NCI-H1105 (cell line): Measurements from ENCODE around the gene CERS6.

Experiments used
- DNase-seq: peaks from one replicate; lab custom pipeline; 2025; lab: John Stamatoyannopoulos, UW

The CERS6 gene

DNA sequence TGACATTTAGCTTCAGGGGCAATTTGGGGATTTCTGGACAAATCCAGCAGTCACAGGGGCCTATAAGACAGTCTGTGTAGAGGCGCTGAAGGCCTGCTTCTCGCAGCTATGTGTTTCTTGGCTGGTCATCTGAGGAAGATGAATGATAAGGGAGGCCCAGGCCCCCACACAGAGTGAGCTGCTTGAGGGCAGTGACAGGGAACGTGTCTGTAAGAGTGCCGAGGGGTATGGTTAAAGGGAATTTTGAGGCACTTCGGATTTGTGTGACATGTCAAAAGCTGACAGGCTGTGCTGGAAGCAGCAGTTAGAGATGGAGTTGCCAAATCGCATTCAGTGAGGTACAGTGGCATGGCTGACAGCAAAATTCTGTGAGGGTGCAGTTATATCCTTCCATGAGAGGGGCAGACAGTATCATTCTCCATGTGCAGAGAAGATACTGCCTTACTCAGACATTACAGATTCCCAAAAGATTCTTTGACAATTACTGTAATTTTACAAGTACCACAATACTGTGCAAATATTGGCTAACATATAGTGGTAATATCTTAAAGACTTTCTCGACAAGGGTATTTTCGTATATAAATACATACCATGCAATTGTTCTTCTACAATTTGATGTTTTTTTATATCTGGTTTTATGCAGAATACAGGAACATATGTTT, 74.0 kb downstream of the CERS6 start:
- DNase-seq: no peak

DNA sequence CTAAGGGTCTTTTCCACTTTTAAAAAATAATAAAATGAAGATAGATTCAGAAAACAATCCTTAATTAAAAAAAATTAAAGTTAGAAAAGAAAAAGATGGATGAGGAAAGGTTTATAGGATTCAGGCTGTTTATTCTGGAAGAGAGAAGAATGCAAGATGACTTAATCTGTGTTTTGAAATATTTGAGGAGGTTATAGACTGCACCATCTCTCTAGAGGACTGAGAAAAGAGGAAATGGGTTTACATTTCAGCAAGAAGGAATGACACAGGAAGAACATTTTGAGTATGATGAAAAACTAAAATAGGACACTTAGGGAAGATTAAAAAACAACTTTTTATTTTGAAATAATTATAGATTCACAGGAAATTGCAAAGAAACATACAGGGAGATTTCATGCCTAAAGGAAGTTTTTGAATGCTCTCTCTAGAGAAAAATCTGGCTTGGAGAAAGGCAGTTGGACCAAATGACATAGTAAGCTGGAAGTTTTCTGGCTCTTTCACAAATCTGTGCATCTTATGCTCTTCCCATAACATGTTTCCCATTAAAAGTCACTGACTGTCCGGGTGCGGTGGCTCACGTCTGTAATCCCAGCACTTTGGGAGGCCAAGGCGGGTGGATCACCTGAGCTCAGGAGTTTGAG, 75.0 kb downstream of the CERS6 start:
- DNase-seq: no peak

DNA sequence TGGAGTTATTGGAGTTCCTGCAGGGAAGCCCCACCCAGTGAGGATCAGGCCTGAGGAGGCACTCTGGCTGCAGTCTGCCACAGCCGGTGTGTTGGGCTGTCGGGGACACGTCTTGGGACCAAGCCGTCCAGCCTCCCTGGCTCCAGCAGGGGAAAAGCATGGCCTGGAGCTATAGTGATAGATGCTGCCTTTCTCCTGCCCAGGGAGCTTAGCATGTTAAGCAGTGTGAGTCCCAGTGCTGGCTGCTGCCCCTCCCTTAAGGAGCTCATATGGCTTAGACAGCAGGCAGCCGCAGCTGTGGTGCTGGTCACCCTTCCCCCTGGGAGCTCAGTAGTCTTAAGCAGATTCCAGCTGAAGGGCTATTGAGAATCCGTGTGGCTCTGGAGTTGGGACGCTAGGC, 78.9 kb downstream of the CERS6 start:
- DNase-seq: no peak

DNA sequence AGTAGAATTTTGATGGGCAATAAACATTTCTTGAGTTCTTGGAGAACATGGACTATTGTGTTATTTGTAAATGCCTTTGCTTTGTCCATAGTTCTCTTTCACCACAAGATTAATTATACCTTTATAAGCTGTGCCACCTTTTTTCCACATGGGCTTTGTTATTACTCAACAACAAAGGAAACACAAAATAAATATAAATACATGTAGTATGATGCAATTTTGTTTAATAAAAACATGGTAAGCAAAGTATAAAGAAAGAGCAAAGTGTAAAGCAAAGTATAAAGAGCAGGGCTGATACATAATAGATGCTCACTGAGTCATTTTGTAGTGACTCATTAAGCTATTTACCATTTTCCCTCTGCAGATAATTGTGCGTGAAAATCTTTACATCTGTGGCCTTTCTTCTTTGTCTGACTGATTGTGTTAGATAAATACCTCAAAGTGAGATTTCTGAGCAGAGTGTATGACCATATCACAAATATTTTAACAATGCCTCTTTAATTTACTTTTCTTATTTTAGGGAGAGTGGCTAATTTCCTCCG, 80.9 kb downstream of the CERS6 start:
- DNase-seq: no peak

DNA sequence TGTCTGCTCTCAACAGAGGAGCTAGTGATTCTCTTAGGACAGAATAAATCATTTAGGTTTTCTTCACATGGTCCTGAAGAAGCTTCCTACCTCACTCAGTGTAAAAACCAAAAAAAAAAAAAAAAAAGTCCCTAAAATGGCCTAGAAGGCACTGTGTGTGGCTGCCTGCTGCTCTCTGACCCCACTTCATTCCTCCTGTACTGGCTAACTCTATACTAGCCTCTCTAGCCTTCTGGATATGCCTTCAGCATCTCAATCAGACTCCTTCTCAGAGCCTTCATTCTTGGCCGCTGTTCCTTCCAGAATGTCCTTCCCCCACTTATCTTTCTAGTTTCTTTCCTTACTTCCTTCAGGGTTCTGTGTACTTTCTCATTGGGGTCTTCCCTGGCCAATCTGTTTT, 82.1 kb downstream of the CERS6 start:
- no peak for DNase-seq

DNA sequence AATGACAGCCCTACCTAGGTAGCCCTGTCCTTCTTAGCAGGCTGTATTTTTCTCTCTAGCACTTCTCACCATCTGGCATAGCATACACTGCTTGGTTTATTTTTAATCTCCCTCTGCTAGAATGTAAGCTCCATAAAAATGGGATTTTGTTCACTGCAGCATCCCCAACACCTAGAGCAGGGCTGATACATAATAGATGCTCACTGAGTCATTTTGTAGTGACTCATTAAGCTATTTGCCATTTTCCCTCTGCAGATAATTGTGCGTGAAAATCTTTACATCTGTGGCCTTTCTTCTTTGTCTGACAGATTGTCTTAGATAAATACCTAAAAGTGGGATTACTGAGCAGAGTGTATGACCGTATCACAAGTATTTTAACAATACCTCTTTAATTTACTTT, 82.5 kb downstream of the CERS6 start:
- no peak for DNase-seq

DNA sequence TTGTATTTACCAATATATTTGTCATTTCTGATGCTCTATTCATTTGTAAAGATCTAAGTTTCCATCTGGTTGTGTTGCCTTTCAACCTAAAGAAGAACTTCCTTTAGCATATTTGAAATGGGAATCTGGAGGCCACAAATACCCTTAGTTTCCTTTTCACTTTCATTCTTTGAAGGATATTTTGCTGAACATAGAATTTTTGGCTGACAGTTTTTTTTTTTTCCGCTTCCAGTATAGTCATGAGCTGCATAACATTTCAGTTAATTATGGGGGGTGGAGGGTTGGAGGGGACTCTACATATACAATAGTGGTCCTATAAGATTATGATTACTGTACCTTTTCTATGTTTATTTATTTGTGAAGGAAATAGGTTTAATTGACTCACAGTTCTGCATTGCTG, 83.9 kb downstream of the CERS6 start:
- DNase-seq: no peak

DNA sequence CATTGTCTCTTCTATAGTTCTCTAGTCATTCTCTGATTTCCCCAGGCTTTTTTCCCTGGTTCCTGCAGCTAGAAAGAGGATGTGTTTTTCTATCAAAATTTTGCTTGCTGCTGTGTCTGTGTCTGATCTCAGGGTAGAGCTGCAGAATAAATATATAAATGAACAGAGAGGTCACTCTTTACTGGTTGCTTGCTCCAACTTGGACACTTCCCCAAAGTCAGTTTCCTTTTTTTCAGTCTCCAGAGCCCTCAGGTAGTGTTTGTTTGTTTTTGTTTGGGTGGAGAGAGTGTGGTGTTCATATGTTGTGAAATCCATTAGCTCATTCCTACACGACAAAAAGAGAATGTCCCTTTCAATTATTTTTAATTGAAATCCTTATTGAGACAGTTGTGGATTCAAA, 85.8 kb downstream of the CERS6 start:
- no peak for DNase-seq

DNA sequence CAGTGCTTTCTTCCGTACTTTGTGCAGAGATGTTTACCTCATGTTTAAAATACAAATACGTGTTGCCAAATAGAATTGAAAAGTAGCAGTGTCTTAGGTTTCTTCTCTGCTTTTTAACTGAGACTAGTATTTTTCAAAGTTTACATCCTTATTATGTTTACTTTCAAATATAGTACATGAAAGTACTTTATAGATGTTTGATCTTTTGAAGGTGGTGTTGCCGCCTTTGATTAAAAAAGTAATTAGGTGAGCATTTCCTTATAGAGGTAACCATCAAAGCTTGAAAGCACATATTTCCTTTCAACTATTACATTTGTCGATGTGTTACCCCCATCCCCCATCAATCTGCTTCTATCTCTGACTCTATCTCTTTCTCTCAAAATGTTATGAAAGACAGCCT, 87.0 kb downstream of the CERS6 start:
- DNase-seq: no peak

DNA sequence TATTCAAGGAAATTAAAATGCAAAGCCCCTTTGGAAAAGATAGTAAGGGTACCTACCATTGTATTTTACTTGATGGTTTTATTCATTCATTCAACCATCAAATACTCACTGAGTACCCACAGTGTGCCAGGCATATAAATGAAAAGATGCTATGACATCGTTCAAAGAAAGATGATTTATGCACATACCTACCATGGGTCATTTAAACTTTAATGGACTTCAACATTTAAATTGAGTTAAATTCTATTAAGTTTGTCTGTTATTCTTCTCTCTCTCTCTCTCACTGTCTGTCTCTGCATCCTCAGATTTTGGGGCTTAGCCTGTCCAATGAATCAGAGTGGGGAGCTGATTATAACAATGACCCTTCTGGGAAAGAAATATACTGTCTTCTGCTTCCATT, 87.9 kb downstream of the CERS6 start:
- DNase-seq: no peak

DNA sequence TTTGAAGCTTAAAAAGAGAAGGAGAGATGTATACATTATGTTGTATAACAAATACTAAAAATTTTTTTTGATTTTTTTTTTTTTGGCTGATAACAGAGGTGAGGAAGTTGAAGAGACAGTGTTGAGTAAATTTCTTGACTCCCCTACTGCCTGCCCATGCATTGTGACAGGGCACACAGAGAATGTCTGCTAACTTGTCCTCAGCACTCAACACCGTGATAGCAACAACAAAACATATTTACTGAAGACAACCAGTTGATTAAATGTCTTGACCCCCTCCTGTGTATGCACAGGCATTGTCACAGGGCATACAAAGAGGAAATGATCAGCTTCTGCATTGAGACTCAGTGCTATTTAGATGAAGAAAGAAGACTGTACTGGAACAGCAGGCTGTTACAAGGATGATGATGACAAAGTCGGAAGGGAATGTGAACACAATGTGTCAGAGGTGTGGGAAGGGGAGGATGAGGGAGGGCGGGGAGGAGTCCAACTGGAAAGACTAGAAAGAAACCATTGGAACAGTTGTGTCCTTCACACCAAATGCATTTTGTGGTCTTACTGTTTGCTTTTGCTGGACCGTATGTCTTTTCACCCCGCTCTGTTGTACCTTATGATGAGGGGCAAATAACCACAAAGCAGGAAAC, 89.5 kb downstream of the CERS6 start:
- DNase-seq: no peak

DNA sequence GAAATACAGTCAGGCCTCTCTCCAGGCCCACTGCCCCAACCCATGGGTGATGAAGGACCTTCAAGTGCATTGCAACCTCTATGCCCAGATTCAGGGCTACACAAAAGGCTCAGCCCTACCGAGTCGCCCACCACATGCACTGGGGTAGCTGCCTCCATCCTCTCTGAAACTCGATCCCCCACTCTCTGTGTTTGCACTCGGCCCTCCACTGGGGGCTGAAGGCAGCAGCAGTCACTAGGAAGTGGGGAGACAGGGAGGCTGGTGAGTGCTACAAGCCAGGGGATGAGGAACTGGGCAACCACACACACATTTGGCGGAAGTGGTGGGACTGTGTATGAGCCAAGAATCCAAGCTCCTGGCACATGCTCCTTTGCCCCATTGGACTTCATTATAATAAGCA, 94.6 kb downstream of the CERS6 start:
- no peak for DNase-seq

DNA sequence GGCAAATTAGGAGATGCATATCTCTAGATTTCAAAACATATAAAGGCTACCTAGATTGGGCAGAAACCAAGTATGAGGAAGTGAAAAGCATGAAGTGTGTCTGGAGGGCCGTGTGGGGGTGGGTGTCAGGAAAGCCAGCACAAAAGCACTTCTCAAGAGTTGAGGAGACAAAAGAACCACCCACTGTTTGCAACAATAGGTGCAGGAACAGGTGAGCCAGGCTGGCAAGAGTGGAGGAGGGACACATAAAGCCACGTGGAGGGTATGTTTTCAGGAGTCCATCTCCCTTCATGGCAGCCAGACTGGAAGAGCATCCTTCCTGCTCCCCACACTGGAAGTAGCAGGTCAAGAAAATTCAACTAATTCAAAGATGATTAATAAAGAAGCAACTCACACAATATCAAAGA, 96.4 kb downstream of the CERS6 start:
- peak; percentile 51 for DNase-seq

DNA sequence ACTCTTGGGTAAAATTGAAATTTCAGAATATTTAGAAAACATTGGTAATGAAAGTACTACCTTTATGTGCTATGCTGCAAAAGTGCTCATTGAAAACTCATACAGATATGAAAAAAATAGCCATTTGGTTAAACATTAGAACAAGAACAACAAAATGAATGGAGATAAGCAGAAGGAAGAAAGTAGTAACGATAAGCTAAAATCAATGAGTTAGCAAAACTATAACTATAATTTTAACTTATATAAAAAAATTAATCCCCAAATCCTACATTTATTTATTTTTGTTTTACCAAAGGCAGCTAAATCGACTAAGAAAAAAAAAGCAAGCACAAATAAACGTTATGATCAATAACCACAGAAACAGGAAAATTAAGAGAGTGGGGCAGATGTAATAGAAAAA, 99.2 kb downstream of the CERS6 start:
- no peak for DNase-seq

DNA sequence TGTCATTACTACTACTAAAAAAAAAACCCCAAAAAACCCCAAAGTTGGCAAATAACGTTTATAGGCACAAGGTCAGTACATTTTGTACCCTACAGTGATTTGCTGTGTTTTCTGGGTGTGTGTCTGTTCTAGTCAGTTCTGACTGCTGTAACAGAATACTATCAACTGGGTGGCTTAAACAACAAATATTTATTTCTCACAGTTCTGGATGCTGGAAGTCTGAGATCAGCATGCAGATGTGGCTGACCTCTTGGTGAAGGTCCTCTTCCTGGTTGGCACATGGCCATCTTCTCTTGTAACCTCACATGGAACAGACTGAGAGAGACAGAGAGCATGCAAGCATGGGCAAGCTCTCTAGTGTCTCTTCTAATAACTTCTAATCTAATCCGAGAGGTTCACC, 103.1 kb downstream of the CERS6 start:
- DNase-seq: no peak

DNA sequence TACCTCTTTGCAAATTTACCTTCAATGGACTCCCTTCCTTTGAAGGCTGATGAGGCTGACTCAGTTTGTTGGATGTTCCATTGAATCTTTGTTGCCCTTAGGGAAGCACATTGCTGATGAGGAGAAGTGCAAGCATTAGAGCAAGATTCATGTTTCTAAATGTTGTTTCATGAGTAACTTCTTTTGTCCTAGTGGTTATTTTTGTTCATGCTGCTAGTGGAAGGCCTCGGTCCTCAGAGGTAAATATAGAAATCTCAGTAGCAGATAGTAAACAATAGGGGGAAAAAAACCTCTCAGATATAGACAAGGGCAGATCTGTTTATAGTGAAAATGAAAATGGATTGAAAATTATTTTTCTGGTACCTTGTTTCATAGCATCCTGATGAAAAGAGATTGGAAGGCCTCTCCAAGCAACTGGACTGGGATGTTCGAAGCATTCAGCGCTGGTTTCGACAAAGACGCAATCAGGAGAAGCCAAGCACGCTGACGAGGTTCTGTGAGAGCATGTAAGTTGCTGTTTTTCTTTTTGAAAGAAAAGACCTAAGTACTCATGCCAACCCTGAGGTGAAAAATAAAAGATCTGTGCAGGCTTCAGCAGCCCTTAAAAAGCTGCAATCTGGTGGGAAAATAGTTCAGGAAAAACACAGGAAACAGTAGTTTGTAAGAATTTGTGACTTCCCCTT, 104.9 kb downstream of the CERS6 start:
- DNase-seq: no peak

DNA sequence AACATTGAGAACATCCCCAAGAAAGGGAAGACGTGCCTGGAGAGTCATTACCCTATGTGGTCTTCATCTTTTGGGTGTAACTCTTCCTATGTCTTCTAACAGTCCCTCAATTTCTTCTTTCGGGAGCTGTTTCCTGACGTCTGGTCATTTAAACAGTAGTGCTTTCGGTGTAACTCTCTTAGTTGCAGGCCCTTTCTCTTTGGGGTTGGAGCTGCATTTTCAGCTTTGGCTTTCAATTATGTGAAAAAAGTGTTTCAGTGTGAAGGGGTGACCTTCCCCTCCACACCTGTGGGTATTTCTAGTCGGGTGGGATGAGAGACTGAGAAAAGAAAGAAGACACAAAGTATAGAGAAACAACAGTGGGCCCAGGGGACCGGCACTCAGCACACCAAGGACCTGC, 105.9 kb downstream of the CERS6 start:
- no peak for DNase-seq

DNA sequence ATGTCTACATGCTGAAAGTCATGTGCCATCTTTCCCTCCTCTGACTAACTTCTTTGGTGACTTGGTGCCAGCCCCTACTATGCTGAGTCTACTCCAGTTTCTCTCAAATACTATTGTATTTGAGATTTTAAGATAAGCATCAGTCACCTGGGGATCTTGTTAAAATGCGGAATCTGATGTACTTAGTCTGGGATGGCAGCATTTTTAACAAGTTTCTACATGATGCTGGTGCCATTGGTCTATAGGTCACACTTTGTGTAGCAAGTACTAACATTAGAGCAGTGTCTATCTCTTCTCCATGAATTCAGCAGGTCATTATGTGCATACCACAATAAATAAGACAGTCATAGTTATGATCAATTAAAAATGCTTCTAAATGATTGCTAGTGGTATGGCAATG, 106.9 kb downstream of the CERS6 start:
- no peak for DNase-seq

DNA sequence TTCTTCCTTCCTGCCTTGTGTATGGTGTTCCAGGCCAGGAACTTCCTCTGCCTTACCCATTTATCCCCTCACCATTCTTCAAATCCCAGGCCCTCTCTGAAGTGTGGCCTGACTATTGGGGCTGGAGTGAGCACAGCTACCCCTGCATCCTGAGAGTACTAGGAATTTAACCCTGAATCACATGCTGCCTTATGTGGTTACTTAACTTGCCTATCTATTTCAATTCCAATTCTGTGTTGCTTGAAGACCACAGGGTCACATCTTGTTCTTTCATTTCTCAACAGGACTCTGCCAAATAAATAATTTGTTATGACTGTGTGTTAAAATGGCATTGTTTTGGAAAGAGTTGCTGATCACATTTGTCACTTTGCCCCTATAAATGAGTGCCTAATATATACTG, 108.6 kb downstream of the CERS6 start:
- DNase-seq: no peak

DNA sequence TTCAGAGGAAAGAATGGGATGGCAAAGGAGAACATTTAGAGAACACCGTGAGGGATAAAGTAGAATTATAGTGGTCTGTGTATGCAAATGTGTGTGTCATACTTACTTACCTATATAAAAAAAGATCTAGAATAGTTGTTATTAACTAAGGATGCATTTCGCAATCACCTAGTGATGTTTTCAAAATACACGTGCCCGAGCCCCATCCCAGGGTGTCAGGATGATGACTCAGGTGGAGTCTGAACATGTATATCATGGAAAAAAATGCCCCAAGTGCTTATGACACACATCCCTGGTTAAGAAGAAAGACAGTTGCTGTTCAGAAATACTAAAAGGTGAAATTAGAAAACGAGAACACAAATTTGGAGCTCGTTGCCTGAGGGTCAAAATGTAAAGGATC, 109.0 kb downstream of the CERS6 start:
- no peak for DNase-seq

DNA sequence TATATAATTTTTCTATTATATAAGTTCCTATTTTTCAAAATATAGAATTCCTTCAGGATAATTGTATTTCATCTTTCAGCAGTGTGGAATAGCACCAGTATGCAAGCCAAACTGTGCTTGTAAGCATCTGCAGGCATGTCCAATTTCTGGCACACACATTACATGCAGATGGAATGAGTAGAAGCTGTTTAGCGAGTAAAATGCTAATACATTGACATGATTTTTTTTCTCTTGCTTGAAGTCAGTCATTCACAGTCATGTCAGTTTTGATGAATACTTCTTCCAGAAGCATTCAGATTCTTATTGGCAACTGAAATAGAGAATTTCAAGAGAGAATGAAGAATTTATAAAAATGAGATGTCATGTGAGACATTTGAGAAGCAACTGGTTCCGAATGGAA, 109.4 kb downstream of the CERS6 start:
- DNase-seq: no peak

DNA sequence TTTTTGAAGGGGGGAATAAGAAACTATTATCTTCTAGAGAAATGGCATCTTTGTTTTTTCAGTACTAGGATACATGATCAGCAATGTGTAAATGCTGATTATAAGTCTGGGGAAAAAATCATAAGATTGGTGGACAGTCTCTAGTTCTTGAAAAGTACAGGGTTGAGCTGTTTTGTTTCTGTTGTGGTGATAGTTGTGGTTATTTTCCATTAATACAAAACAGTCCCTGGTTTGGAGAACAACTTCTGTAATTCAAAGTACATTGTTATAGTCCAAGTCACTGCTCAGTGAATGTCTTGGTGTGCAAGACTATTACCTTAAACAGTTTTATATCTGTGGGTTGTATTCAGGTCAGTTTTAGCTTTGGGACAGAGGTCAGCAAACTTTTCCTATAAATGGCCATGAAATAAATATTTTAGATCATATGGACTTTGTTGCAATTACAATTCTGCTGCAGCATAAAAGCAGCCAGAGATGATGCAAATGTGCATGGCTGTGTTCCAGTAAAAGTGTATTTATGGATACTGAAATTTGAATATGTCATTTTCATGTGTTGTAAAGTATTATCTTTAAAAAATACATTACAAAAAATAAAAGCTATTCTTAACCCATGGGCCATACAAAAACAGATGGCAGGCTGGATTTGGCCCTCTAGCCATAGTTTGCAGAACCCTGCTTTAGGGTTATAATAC, 111.0 kb downstream of the CERS6 start:
- no peak for DNase-seq
